GM12874 (cell line): ENCODE measurements around the gene HYLS1.
A peak's percentile ranks its signal among the peaks of the same experiment; 100 is the strongest.

ENCODE experiments used
- CTCF ChIP-seq: IDR thresholded peaks from 2 replicates; pipeline ENCODE4 v1.5.1; 2011; ENCODE audit warnings: low read depth, mild to moderate bottlenecking, control low read depth, low read length, moderate library complexity; ENCODE audit not compliant: insufficient read depth

The HYLS1 gene

GRCh38 chr11:125910226-125910849, 22.9 kb downstream of the HYLS1 start:
- TF ChIP-seq CTCF, result no peak

GRCh38 chr11:125916683-125917347, 29.3 kb downstream of the HYLS1 start:
- TF ChIP-seq CTCF, result no peak

DNA sequence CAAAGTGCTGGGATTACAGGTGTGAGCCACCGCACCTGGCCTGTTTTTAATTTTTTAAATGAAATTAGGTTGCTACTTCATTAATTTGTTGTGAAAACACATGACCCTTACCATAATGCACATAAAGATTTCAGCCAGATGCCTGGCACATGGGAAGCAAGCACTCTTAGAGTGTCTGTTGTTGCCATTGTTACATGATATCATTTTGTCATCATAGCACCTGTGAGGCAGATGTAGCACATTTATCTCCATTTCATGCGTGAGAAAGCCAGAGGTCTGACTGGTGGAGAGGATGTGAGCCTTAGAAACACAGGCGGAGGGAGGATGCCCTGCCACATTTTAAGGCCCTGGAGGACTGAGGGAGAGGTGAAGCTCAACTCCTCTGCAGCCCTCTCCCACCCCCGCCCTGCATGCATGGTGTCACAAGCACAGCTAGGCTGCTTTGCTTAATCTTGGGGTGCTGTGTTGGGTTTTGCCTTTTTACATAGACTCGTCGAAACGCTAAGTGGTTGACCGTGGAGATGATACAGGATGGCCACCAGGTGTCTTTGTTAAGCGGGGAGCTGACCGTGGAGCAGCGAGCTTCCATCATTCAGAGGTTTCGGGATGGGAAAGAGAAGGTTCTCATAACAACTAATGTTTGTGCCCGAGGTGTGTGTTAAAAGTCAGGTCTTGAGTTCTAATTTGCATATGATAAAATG, 30.8 kb downstream of the HYLS1 start:
- TF ChIP-seq CTCF, result no peak

DNA sequence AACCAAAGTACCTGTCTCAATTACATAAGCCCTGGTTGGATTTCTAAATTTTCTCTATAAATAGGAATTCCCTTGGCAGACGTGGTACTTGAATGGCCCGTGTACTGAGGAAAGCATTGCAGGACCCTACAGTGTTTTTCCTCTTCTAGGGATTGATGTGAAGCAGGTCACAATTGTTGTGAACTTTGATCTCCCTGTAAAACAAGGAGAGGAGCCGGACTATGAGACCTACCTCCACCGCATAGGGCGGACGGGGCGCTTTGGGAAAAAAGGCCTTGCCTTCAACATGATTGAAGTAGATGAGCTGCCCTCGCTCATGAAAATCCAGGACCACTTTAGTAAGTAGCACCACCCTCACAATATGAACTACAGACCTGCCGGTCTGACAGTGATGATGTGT, 33.6 kb downstream of the HYLS1 start:
- TF ChIP-seq CTCF, result no peak

GRCh38 chr11:125922156-125922555, 34.7 kb downstream of the HYLS1 start:
- no peak for TF ChIP-seq CTCF

GRCh38 chr11:125923012-125923579, 35.6 kb downstream of the HYLS1 start:
- TF ChIP-seq CTCF, result peak; percentile 73

GRCh38 chr11:125923633-125924032, 36.2 kb downstream of the HYLS1 start:
- TF ChIP-seq CTCF, result no peak
